COLO829 (cell line): ENCODE measurements around the gene INPP5D.

ENCODE experiments used
- DNase-seq: peaks from one replicate; pipeline ENCODE4 v3.0.0; 2012; ENCODE audit warnings: low spot score

Gene INPP5D

DNA sequence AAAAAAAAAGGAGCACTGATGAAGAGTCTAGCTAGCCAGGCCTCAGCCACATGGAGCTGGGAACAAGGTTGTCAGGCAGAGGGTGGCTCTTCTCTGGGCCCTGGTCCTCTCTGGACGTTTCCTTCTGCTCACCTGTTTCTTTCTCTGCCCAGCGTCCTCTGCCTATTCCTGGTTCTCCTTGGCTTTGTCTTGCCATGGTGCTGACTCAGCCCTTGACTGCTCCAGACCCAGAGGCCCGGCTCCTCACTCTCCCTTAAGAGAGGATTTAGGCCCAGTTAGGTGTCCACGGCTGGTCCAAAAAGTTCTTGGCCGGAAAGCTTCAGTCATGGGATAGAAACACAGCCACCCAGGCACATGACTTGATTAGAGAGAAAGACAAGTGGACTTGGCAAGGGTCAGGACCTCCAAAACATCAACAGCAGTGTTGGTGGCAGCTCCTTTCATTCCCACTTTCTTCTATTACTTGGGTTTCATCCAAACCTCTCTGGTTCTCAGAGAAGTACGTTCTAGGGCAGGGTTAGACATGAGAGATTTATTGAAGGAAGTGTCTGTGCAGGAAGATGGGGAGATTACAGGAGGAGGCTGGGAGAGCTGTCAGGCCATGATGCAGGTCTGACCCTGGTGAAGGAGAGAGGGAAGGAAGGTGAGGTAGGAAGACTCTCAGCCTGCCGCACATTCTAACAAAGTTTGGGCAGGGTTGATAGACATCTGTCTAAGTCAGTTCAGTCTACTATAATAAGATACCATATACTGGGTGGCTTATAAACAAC is 176.9 kb downstream of the INPP5D start:
- DNase-seq = no peak

DNA sequence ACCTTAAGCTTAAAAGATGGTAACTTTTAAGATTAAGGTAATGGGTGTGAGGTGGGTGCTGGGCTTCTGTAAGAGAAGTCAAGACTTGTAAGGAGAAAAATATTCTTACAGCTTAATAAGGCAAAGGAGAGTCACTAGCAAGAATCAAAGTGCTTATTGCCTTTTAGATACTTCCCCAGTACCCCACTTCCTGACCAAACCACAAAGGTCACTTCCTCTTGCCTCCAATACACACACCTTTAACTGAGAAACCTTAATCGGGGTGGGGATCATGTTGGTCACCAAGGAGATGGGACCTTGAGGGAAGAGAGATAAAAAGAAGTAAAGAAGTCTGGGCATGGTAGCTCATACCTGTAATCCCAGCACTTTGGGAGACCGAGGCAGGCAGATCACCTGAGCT is 180.8 kb downstream of the INPP5D start:
- DNase-seq = no peak

GRCh38 chr2:233241803-233242202 is 181.7 kb downstream of the INPP5D start:
- DNase-seq = no peak

- no peak for DNase-seq
Observed at GRCh38 chr2:233242231-233242927, 182.2 kb downstream of the INPP5D start.

- no peak for DNase-seq
Observed at GRCh38 chr2:233243348-233243747, 183.2 kb downstream of the INPP5D start.

- no peak for DNase-seq
Observed at GRCh38 chr2:233244818-233245217, 184.7 kb downstream of the INPP5D start.

GRCh38 chr2:233245406-233245805 is 185.3 kb downstream of the INPP5D start:
- no peak for DNase-seq

DNA sequence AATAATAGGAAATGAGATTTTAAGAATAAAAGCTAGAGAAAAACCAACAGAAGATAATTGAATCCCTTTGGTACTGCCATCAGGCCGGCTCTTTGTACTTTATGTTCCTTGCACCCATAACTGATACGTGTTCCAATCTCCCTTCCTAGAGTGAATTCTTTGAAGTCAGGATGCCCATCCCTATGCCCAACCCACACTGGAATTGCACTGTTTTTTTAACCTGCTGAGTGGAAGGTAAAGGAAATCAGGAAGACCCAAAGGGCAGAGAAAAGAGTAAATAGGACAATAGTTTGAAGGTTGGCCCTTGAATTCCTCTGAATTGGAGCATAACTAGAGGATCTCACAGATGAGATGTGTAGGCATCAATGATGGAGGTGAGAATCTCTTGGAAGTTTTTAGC is 187.0 kb downstream of the INPP5D start:
- no peak for DNase-seq

- no peak for DNase-seq
Observed at GRCh38 chr2:233247744-233248143, 187.6 kb downstream of the INPP5D start.

DNA sequence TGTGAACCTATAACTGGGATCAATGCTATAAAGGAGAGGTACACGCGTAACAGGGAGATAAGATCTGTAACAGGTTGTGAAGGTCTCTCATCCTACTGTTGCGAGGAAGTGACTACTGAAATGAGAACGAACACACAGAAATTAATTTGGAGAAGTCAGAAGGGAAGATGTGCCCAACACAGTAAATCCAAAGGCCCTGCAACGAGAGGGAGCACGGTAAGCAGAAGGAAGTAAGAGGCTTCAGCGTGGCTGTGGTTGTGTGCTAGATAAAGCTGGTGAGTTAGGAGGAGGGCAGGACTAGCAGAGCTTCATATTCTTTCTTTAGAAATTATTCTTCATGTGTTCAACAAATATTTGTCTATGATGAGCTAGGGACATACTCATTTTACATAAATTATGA is 188.9 kb downstream of the INPP5D start:
- DNase-seq = no peak

GRCh38 chr2:233250568-233250967 is 190.4 kb downstream of the INPP5D start:
- DNase-seq = no peak

GRCh38 chr2:233250985-233251305 is 190.8 kb downstream of the INPP5D start:
- DNase-seq = no peak

DNA sequence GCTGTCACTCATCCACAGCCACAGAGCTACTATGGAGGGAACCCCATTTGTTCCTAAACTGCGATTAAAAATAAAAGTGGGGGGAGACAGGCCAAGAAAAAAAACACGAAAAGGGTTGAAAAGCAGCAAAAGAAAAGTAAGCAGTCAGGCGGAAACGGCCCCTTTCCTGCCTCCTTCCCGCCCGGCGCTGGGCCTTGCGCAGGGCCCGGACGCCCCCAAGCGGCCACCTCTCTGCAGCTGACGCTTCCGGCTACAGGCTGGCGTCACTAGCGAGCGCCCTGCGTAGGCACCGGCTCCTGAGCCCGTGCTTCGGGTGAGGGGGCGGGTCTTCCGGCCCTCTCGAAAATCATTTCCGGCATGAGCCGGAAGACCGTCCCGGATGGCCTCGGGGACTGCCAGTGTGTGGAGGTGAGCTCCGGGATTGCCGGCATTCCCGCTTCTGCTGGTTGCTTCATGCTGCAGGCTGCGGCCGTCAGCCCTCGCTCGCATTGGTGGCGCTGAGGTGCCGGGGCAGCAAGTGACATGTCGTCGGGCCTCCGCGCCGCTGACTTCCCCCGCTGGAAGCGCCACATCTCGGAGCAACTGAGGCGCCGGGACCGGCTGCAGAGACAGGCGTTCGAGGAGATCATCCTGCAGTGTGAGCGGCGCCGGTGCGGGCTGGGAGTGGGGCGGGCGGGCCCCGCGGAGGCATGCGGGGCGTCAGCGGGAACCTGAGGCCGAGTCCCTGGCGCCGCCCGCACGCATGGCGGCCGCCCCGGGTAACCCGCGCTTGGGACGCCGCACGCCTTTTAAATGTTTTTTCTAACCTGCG is 191.4 kb downstream of the INPP5D start, which contains the start of gene ATG16L1:
TSS of gene ATG16L1 (plus strand) at position 368 of the 811 bp plus-strand sequence. CDS start at position 523, 155 bp downstream.
- DNase-seq = peak; percentile 98

- DNase-seq = no peak
Observed at GRCh38 chr2:233252227-233252626, 192.1 kb downstream of the INPP5D start.

- no peak for DNase-seq
Observed at GRCh38 chr2:233255151-233255550, 195.0 kb downstream of the INPP5D start.

DNA sequence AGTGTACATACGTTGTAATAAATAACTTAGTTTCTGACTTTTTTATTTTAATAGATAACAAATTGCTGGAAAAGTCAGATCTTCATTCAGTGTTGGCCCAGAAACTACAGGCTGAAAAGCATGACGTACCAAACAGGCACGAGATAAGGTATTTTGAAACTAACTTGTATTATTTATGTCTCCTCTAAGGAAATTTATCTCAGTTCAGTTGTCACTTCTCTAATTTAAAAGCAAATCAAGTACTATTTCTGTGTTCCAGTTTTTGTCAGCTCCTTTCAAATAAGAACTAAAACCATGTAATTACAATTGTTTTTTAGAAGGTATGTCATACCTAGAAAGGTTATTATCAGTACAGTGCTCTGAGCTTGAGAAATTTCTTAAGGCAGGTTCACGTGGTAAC is 195.9 kb downstream of the INPP5D start:
- no peak for DNase-seq
